ENCODE results near the gene CAPN6.

Gene CAPN6, protein sequence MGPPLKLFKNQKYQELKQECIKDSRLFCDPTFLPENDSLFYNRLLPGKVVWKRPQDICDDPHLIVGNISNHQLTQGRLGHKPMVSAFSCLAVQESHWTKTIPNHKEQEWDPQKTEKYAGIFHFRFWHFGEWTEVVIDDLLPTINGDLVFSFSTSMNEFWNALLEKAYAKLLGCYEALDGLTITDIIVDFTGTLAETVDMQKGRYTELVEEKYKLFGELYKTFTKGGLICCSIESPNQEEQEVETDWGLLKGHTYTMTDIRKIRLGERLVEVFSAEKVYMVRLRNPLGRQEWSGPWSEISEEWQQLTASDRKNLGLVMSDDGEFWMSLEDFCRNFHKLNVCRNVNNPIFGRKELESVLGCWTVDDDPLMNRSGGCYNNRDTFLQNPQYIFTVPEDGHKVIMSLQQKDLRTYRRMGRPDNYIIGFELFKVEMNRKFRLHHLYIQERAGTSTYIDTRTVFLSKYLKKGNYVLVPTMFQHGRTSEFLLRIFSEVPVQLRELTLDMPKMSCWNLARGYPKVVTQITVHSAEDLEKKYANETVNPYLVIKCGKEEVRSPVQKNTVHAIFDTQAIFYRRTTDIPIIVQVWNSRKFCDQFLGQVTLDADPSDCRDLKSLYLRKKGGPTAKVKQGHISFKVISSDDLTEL

DNA sequence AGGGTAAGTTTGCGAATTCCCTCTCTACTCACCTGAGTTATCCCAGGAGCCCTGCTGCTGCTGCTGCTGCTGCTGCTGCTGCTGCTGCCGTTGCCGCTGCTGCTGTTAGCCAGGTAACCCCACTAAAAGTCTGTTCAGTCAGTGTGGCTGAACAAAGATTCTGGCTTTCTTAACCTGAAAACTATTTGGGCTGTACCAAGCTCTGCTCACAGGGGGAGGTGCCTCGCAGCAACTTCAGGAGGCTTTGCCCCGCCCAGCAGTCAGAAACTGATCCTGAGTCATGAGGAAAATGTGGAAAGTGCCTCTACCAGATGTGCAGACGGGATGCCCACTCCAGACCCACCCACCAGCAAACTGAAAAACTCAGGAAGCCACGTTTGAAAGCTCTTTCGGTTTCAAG, at the start of gene CAPN6:
Gene CAPN6, minus strand, starts transcription at position 145 of the 400 bp plus-strand sequence. CDS start 6,547 bp downstream, outside the sequence.
- in situ Hi-C loops (cut with HindIII; ENCODE audit: low sequenced_read_pairs): no loop called here

DNA sequence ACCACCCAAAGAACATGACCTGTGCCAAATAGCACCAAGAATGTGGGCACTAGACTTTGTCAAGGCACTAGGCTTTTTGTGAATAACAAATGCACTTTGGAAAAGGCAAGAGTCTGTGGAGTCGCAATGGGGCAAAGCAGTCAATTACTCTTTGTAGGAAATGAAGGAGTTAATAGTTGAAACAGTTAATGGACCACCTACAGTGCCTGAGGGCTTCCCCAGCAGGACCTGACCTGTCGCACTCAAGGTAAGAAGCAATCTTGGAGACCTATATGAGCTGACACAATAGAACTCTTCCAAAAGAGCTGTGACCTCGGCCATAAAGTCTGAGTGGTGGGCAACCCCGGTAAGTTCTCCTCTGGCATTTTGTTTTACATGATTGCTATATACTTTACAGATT, 49.2 kb upstream of the CAPN6 start:
- in situ Hi-C loops (cut with HindIII; ENCODE audit: low sequenced_read_pairs): no loop called here

DNA sequence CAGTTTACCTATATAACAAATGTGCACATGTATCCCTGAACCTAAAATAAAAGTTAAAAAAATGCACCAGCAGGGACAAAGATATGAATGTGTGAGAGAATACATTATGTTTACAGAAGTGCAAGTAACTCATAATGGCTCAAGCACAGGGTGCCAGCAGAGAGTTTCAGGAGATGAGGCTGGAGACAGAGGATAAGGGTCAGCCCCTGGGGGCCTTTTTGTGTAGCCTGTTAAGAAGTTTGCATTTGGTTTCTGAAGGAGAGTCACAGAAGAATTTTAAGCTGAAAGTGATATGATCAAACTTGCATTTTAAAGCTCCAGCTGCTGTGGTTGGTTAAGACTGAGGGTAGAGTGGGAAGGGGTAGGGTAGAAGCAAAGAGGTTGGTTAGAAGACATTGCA, 48.6 kb upstream of the CAPN6 start:
- in situ Hi-C loops (cut with HindIII; ENCODE audit: low sequenced_read_pairs): no loop called here

DNA sequence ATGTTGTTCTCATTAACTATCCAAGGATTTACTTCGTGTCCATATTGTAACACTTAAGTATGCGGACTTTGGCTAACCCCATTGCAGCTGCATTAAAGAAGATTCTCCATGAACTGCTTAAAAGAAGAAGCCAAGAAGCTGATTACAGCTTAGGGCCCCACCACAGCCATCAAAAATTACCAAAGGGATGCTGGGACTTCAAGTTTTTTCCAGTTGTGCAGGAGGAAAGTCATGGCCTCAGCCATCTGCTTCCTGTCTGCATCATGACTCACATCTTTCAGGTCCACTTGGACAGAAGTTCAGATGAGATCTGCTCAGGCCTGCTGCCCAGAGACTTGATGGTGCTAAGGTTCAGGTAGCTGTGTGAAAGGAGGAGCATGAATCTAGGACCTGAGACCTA, 38.8 kb upstream of the CAPN6 start:
- in situ Hi-C loops (cut with HindIII; ENCODE audit: low sequenced_read_pairs): no loop called here

DNA sequence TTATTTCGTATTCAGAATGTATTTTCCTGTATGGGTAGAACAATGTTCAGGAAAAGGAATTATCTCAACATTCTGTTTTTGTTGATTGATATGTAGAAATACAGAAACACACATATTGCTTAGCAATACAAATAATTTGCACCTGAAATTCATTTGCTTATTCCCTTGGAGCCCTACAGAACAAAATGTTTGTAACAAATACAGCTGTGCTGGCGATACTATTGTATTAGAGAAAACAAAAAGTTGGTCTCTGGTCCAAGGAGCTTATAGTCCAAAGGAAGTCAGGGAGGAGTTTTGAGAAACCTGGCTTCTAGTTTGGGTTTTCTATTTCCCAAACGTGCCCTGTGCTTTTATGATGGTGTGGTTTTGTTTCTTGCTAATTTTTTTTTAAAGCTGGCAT, 37.8 kb upstream of the CAPN6 start:
- in situ Hi-C loops (cut with HindIII; ENCODE audit: low sequenced_read_pairs): no loop called here

DNA sequence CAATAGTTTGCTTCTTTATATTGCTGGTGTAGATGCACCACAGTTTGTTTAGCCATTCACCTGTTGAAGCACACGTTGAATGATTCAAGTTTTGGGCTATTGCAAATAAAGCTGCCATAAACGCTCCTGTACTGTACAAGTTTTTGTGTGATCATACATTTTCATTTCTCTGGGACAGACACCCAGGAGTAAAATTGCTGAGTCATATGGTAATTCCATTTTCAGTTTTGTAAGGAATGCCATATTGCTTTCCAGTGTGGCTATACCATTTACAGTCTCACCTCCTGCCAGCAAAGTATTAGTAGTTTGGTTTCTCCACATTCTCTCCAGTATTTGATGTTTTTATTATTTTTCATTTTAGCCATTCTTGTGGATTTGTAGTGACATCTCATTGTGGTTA, 32.0 kb upstream of the CAPN6 start:
- in situ Hi-C loops (cut with HindIII; ENCODE audit: low sequenced_read_pairs): no loop called here

DNA sequence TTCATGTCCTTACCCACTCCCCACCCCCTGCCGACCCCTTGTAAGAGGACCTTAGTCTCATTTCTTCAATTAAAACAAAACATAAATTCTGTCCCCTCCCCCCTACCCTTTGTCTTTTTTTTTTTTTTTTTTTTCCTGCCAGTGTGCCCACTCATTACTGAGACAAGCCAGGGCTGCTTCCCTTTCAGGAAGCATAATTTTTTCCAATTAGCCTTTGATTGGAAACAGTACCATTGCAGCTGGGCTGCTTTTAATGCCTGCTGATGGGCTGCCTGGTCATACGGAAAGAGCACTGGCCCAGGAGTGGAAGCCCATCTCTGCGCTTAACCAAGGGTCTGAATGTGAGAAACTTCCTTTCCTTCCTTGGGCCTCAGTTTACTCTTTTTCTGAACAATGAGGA, 18.6 kb upstream of the CAPN6 start:
- in situ Hi-C loops (cut with HindIII; ENCODE audit: low sequenced_read_pairs): no loop called here

DNA sequence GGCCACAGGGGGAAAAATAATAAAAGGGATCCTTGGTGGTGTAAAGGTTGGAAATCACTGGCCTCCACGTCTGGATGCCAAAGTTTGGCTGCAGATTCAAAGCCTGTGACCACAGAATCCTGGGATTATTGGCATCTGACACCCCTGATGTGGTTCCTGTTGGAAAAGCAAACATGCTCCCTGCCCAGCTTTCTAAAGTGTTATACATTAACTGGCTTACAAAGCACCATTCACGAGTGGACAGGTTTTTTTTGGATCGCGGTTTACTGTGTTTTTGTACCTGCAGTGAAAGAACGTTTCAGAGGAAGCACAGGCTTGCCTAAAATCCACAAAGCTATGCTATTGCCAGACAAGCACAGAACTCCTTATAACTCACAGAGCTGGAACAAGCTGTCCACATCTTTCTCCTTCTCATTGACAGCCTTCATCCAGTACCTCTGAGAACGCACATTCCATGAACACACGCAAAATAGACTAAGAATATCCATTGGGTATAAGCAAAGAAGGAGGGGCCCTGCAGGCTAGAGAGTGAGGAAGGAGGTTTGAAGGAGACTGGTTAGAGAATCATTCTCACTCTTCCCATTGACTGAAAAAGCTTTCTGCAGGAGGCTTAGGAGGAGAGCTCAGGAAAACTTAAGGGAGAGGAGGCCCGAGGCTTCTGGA, 14.5 kb upstream of the CAPN6 start:
- in situ Hi-C loops (cut with HindIII; ENCODE audit: low sequenced_read_pairs): no loop called here

DNA sequence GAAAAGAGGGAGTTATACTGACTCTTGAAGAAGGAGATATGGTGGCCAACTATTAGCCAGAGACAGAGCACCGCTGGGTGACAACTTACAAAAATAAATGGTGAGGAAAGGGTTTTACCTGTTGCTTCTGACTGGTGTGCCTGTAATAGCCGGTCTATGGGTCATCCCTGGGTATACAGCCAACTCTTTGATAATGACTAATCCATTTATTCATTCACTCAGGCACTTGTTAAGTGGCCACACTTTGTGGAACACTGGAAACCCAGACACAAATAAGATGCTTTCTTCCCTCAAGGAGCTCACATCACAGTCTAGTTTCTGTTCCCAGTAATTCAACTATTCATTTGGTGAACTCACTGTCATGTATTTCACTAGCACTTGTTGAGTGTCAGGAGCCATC, 13.2 kb upstream of the CAPN6 start:
- in situ Hi-C loops (cut with HindIII; ENCODE audit: low sequenced_read_pairs): no loop called here

DNA sequence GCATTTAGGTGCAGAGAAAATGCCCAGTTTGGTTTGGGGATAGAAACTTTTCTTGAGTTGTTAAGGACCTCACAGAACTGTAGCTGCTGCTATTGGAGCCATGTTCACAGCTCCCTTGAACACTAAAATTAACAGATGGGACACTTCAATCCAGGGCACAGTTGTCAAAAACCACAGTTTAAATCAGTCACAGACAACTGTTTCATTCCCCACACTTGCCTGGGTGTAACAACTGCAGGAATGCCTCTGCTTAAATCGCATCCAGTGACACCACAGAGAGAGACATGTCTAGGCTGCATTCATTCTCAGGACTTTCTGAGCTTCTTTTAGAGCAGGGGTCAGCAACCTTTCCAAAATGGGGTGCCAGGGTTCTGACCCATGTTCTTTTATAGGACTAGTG, 12.7 kb upstream of the CAPN6 start:
- in situ Hi-C loops (cut with HindIII; ENCODE audit: low sequenced_read_pairs): no loop called here

DNA sequence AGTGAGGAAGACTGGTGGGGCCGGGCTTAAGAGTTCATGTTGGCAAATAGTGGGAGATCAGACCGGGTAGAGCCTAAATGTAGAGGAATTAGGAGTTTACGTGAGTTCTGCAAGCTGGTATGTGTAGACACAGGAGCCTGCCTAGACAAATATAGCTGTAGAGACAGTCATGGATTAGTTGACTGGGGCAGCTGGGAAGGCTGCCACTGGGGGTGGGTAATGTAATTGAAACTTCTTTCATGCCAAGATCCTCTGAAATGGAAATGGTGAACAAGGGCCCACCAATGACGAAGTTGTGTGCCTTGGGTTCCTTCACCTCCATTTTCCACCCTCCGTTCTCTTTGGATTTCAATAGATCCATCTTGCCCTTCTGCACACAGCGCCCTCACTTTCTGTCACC, 11.9 kb upstream of the CAPN6 start:
- in situ Hi-C loops (cut with HindIII; ENCODE audit: low sequenced_read_pairs): no loop called here

DNA sequence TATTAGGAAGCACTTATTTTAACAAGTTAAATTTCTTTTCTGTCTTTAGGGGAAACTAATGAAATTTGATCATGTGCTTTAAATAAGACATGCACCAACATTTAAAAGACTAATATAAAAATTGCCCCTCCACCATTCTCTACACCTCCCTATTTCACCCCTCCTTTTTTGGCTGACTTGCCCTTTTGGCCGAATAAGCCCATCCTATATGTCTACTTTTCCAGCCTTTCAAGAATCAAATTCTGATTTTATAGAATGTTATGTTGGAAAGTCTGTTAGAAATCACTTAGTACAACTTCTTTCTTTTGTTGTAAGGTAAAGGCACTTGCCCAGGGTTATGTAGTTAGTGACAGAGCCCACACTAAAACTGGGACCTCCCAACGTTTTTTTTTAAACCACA, 1.8 kb downstream of the CAPN6 start:
- in situ Hi-C loops (cut with HindIII; ENCODE audit: low sequenced_read_pairs): no loop called here

DNA sequence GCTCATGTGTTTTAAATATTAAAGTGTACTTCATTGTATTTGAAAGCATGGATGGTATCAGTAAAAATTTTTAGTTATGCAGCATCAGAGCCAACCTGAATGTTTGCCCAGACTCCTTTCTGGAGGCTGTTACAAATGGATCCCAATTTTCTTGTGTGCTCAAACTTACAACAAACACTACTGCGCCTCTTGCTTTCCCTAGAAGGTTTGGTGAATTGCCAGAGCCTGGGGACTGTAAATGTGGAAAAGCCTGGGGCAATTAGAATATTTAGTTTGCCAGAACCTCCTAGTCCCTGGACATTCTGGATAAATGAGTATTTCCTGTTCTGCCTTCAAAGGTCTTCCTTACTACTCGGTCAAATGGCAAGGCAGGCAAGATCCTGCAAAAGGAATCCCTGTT, 4.8 kb downstream of the CAPN6 start:
- in situ Hi-C loops (cut with HindIII; ENCODE audit: low sequenced_read_pairs): no loop called here

DNA sequence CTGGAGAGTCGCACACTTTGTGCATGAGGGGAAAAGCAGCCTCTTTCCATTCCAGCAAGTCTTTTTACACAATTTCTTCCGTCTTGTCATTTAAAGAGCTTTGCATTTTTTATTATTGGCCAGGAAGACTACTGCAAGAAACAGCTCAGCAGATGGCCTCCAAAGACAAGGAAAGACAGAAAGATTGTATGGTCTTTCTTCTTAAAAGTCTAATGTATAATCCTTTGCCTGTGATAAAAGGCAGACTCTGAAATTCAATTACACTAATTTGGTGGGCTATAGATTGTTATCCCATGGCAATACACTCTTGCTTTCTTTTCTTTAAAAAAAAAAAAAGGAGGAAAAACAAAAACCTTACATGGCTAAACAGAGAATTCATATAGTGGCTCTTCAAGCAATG, 5.9 kb downstream of the CAPN6 start:
- in situ Hi-C loops (cut with HindIII; ENCODE audit: low sequenced_read_pairs): no loop called here

DNA sequence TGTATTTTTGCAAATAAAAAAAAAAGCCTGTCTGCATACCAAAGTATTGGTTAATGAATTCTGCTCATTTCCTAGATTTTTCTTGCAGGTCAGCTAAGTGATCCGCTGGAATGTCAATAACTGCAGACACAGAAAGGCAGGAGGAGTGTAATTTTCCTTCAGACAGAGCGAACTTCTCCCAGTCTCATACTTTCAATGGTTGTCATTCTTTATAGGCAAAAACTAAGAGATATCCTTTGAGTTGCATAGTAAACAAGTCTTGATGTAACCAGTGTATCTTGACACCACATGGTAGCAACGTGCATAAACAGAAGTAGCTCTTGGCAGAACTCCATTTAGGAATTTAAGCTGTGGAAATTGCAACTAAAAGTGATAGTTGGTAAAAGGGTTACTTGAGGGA, 8.2 kb downstream of the CAPN6 start:
- in situ Hi-C loops (cut with HindIII; ENCODE audit: low sequenced_read_pairs): no loop called here

DNA sequence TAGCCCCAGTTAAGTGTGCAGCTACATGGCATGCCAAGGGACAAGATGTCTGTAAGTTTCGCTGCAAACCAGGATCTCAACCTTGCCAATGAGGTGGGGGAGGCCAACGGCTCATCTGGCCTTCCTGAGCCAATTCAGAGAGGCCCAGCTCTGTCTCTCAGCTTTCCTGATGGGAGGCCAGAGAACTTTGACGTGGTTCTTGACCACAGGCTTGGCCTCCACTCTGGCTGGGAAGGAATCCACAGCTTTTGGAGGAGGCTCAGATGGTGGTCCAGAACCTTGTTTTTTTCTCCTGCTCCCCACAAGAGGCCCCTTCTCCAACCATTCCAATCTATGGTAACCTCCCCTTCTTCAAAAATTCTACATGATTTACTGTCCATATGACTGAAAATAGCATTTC, 9.8 kb downstream of the CAPN6 start:
- in situ Hi-C loops (cut with HindIII; ENCODE audit: low sequenced_read_pairs): no loop called here

DNA sequence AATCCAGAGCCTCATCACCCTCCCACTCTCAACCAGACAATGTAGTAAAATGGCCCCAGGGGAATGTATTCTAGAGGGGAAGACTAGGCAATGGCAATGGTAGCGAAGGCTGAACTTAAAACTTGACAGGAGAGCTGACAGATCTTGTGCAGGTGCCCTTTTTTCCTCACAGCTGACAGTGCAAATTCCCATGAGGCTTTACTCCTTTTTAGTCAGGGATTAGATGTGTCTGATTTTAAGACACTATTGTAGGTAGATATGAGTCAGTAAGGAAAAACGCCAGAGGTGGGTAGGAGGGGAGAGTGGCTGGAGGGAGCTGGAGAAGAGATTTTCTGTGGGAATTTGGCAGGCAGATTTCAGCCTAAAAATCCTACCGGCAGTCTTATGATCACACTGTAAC, 10.7 kb downstream of the CAPN6 start:
- in situ Hi-C loops (cut with HindIII; ENCODE audit: low sequenced_read_pairs): no loop called here

DNA sequence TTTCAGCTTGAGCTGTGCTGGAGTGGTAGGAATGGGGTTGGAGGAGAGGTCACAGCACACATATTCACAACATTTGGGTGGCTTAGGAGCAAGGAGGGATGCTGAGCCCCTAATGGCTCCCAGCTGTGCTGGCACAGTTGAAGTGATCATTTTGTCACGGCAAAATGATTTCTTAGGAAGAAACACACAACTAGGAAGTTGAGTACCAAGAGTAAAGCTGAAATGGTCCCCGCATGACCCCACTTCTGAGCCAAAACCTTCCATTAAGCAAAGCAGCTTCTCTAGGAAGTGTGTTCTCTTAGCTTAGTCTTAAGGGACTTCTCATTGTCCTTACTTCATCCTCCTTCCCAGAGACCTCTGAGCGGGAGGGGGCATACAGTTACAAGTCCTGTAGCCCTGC, 12.6 kb downstream of the CAPN6 start:
- in situ Hi-C loops (cut with HindIII; ENCODE audit: low sequenced_read_pairs): no loop called here

DNA sequence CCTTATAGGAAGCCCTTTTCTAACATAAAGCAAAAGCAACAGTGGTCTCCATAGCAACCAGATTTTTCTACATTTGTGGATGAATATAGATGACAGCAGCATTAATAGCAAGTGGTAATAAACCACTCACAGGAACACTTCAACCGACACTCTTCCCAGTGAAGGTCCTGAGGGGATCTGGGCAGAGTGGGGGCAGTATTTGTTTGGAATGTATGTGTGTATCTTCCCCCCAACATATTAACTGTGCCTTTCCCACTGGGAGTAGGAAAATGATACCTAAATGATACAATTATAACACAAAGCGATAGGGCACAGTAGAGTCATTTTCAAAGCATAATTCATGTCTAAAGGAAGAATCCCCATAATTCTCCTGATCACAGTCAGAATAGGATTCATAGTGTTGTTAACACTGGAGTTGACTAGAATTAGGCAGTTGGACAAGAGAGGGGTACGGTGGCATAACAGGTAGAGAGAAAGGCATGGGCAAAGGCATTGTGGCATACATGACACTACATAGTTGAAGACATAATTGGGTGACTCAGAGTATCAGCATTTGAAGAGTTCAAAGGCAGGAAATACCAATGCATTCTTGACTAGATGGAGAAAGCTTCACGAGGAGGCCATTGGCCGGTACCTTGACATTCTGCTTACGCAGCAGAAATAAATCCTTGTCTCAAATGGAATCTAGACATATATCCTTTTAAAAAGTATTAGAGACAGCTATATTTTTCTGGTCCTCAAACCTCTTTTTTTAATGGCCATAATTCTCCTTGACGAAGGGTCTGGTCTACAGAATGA, 15.2 kb downstream of the CAPN6 start:
- in situ Hi-C loops (cut with HindIII; ENCODE audit: low sequenced_read_pairs): no loop called here

DNA sequence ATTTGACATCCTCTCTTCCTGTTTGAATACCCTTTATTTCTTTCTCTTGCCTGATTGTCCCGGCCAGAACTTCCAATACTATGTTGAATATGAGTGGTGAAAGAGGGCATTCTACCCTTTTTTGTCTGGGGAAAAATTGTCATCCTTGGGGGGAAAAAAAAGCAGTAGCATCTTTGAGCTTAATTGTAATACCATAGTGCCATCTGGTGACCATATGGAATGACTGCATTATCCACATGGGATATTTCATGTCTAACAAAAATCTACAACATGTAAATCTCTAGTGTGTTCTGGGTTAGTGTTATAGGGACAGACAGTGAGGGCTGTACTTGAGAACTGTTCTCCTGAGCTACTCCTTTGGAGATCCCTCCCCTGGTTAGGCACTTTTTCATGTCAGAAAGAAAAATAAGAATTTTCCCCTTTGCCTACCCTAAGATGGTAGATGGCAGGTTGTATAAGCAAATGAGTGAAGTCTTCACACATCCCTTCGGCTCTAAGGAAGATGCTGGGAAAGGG, 26.0 kb downstream of the CAPN6 start:
- in situ Hi-C loops (cut with HindIII; ENCODE audit: low sequenced_read_pairs): no loop called here

DNA sequence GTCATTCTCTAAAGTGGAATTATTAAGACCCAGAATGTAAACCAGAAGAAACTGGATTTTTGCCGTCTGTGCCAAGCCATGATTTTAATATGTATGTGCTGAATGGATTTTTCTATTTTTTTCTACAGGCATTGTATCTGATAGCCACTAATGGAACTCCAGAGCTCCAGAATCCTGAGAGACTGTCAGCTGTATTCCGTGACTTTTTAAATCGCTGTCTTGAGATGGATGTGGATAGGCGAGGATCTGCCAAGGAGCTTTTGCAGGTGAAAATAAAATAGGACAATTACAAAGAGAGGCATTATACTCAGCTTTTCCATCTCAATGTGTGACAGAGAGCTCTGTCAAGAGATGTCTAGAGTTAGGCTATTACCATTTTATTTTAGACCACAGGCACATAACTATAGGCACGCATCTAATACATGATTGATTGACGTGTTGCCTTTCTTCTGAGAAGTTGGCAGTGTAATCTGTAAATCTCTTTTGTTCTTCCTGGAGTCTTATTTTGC, 53.9 kb downstream of the CAPN6 start:
- in situ Hi-C loops (cut with HindIII; ENCODE audit: low sequenced_read_pairs): no loop called here

Measured in DLD1 (cell line).